HUDEP-2 (cell line): Measurements from ENCODE around the gene RGL2.
"Not testable (repeated sequence)": the region's sequence is repeated elsewhere in the genome, so short reads cannot be mapped to it uniquely, and the experiment has no call there.

Experiments used
- DNase-seq, 76 experiments: peaks; one replicate each; lab custom pipeline; 2025; ENCODE audit not compliant: unreplicated experiment in 76 of 76; lab: John Stamatoyannopoulos, UW

RGL2 gene

GRCh38 chr6:33298773-33299236 lies at the start of gene RGL2:
Gene RGL2 (minus strand): TSS chr6:33298942. CDS start chr6:33298610, 332 bp downstream.
- peak in 49 of 76 experiments; percentile 18 to 74 (median 56) for DNase-seq

- no peak for DNase-seq
Observed at GRCh38 chr6:33347816-33348215, 49.1 kb upstream of the RGL2 start.

GRCh38 chr6:33346972-33347371 lies 48.2 kb upstream of the RGL2 start:
- DNase-seq: not testable (repeated sequence)

GRCh38 chr6:33344701-33345697 lies 46.3 kb upstream of the RGL2 start:
- DNase-seq: peak in 64 of 76 experiments; percentile 8 to 81 (median 47)

- peak in 6 of 76 experiments; percentile 5 to 30 (median 18) for DNase-seq
Observed at GRCh38 chr6:33343953-33344611, 45.3 kb upstream of the RGL2 start.

GRCh38 chr6:33343606-33343952 lies 44.8 kb upstream of the RGL2 start:
- not testable (repeated sequence) for DNase-seq

GRCh38 chr6:33339193-33339592 lies 40.5 kb upstream of the RGL2 start:
- no peak for DNase-seq

- no peak for DNase-seq
Observed at GRCh38 chr6:33336495-33336894, 37.8 kb upstream of the RGL2 start.

- DNase-seq: no peak
Observed at GRCh38 chr6:33335916-33336315, 37.2 kb upstream of the RGL2 start.

GRCh38 chr6:33333666-33334065 lies 34.9 kb upstream of the RGL2 start:
- no peak for DNase-seq

GRCh38 chr6:33330736-33331135 lies 32.0 kb upstream of the RGL2 start:
- no peak for DNase-seq

- no peak for DNase-seq
Observed at GRCh38 chr6:33329058-33329457, 30.3 kb upstream of the RGL2 start.

- DNase-seq: no peak
Observed at GRCh38 chr6:33324125-33324524, 25.4 kb upstream of the RGL2 start.

GRCh38 chr6:33323623-33323948 lies 24.8 kb upstream of the RGL2 start:
- no peak for DNase-seq

- DNase-seq: no peak
Observed at GRCh38 chr6:33321227-33321626, 22.5 kb upstream of the RGL2 start.

- DNase-seq: peak in 1 of 76 experiments; percentile 30
Observed at GRCh38 chr6:33320315-33321181, 21.8 kb upstream of the RGL2 start.

- no peak for DNase-seq
Observed at GRCh38 chr6:33319939-33320314, 21.2 kb upstream of the RGL2 start.

GRCh38 chr6:33318426-33319073 lies 19.8 kb upstream of the RGL2 start:
- DNase-seq: no peak

- peak in 75 of 76 experiments; percentile 89 to 100 (median 98) for DNase-seq
Observed at GRCh38 chr6:33317669-33318425, 19.1 kb upstream of the RGL2 start, which contains the start of gene ZBTB22. Gene ZBTB22 (minus strand): TSS chr6:33317744. CDS start chr6:33316916, 828 bp downstream.

- DNase-seq: peak in 15 of 76 experiments; percentile 47 to 90 (median 80)
Observed at GRCh38 chr6:33317419-33317668, 18.6 kb upstream of the RGL2 start.
